ENCODE results near the gene IQSEC1.
A peak's percentile ranks its signal among the peaks of the same experiment; 100 is the strongest.

The IQSEC1 gene

GRCh38 chr3:12980596-12981290 lies 92.5 kb downstream of the IQSEC1 start:
- DNase-seq = no peak

DNA sequence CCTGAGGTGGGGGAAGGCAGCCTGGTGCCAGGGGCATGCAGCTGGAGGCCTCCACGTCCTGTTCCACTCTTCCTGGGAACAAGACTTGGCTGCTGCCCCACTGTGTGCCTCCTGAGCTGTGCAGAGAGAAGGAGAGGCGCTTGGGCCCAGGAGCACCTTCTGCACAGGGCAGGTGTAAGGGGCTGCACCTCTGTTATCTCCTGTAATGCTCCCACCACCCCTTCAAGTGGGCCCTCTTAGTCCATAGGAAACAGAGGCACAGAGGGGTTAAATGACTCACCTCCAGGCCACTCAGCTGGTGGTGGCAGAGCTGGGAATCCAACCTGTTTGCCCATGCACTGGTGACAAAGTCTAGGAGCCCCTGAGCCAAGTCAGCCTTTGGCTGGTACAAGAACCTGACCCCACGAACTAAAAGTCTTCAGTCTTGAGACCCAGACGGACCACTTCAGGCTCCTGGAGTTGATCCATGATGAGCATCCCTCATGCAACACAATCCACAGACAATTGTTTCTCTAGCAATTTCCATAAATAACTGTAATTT lies 93.2 kb downstream of the IQSEC1 start:
- no peak for DNase-seq

- DNase-seq = no peak
Measured at GRCh38 chr3:12979151-12979946, 93.9 kb downstream of the IQSEC1 start.

GRCh38 chr3:12978682-12979081 lies 94.5 kb downstream of the IQSEC1 start:
- no peak for DNase-seq

DNA sequence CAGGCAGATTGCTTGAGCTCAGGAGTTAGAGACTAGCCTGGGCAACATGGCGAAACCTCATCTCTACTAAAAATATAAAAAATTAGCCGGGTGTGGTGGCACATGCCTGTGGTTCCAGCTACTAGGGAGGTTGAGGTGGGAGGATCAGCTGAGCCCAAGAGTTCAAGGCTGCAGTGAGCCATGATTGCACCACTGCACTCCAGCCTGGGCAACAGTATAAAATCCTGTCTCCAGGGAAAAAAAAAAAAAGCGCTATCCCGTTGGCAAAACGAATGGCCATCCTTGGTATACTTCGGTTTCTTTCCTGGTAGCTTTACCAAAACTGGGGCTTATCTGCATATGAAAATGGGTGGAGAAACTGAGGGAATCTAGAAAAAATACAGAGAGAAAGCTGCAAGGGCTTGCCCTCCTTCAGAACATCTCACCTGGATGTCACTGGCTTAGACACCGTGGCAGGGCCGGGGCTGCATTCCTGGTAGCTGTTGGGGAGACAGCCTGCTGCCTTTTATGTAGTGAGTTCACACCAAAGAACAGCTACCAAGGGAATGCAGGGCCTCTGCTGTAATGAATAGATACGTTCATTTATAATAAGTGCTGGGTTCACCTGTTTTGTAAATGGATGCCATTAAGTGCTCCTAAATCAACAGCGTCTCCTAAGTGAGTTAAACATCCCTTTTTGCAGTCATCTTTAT lies 96.0 kb downstream of the IQSEC1 start:
- no peak for DNase-seq

DNA sequence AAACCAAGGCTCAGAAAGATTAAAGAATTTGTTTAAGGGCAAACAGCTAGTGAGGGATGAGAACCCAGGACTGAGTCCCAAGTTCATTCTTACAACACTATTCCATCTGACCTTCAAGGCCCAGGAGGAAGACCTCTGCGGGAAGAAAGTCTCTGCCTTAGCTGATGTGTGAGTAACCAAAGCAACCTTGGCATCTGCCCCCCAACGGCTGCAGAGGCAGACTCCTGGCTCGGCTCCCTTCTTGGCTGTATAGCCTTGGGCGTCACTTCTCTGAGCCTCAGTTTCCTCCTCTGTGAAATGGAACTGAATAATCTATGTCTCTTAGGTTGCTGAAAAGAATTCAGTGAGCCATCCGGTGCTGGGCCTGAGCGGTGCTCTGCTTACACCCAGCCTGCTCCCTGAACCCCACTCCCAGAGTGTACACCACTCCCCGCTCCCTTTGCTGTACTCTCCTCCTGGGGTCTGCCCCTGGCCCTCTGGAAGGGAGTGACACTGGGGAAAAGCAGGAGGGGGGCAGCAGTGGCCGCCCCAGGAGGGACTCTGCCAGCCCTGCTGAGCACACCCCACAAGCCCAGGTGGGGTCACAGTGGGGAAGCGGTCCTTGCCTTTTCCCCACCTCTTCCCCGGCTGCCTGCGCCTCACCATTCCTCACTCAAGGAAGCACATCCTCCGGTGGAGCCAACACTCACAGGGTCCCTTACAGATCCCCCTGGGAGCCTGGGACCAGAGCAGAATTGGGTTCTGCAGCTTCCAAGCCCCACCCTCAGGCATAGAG lies 97.3 kb downstream of the IQSEC1 start:
- no peak for DNase-seq

DNA sequence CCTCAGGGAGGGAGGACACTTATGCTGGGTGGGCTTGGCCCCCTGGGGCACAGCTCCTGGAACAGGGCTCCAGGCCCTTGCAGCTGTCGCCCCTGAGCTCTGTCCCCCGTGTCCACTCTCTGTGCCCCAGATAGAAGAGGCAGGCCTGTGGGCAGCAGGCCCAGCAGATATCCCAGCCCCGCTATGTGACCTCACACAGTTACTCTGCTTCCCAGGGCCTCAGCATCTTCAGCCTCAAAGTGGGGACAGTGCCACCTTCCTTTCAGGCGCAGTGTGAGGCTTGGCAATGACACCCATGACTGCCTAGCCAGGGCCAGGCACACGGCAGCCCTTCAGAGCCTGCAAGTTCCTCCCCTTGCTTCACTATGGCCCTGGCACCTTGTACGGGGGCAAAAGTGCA lies 98.4 kb downstream of the IQSEC1 start:
- no peak for DNase-seq

DNA sequence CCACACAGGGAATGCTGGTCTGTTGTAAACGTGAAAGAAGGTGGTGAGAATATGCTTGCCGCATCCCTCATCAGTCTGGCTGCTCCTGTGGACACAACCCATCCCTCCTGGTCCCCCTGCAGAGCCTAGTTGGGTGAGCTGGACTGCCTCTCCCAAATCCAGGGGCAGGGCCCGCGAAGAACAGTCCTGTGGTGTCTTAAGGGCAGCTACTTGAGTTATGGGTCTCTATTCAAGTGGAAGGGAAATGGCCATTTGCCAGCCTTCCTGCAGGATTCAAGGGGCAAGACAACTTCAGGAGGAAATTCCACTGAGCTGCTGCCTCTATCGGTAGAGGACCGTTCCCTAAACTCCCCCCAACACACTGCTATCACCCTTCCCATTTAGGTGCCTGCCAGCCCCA lies 98.9 kb downstream of the IQSEC1 start:
- no peak for DNase-seq

GRCh38 chr3:12973827-12974226 lies 99.4 kb downstream of the IQSEC1 start:
- no peak for DNase-seq

DNA sequence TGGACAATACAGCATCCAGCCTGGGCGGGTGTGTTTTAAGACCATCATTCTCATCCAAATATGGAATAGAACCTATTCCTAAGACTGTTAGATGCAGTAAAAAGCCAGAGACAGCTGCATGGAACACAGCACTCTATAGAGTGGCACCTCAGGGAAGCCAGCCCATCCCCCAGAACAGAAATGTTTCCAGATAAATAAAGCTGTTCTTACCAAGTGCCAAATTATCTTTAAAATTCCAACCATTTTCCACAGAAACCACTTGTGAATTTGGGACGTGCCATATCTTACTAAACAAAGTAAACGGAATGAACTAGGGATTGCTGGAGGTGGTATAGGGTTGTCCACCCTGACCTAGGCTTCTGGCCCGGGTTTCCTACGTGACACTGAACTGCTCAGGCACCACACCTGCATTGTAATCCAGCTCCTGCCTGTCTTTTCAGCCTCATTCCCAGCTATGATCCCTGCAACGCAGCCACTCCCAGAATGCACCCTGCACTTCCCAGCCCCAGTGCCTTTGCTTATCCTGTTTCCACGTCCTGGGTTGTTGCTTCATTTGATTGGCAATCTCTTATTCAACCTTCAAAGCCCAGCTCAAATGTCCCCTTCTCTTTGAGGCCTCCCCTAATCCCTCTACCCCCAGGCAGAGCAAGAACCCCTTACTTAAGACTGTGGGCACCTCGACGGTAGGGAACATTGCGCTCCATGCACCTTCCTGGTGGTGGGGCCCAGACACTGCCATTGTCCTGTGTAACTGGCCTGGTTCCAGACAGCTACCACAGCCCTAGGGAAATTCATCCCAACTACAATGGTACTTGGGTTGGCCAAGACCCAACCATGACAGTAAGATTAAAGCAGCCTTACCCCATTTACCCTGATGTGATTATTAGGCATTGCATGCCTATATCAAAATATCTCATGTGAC lies 100.2 kb downstream of the IQSEC1 start:
- no peak for DNase-seq

GRCh38 chr3:12972043-12972442 lies 101.2 kb downstream of the IQSEC1 start:
- no peak for DNase-seq

DNA sequence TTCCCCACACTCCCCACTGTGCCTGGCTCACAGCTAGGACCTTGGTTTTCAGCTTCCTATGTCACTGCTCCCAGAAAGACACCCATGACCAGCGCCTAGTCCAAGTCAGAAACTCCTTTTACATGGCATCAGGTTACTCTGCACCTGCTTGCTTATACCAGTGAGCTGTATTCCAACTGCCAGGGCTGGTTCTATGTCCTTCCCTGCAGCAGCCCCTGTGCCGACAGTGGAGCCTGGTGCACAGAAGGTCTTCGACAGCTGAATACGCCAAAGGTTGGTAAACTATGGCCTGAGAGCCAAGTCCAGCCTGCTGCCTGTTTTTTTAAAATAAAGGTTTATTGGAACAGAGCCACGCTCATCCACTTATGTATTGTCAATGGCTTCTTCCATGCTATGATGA lies 102.5 kb downstream of the IQSEC1 start:
- peak in 1 of 2 experiments; percentile 34 for DNase-seq

GRCh38 chr3:12969486-12969885 lies 103.7 kb downstream of the IQSEC1 start:
- DNase-seq = no peak

- no peak for DNase-seq
Measured at GRCh38 chr3:12968541-12968940, 104.7 kb downstream of the IQSEC1 start.

- DNase-seq = peak; percentile 7 to 45
Measured at GRCh38 chr3:12967606-12968351, 105.5 kb downstream of the IQSEC1 start.

- DNase-seq = no peak
Measured at GRCh38 chr3:12966847-12967605, 106.2 kb downstream of the IQSEC1 start.

DNA sequence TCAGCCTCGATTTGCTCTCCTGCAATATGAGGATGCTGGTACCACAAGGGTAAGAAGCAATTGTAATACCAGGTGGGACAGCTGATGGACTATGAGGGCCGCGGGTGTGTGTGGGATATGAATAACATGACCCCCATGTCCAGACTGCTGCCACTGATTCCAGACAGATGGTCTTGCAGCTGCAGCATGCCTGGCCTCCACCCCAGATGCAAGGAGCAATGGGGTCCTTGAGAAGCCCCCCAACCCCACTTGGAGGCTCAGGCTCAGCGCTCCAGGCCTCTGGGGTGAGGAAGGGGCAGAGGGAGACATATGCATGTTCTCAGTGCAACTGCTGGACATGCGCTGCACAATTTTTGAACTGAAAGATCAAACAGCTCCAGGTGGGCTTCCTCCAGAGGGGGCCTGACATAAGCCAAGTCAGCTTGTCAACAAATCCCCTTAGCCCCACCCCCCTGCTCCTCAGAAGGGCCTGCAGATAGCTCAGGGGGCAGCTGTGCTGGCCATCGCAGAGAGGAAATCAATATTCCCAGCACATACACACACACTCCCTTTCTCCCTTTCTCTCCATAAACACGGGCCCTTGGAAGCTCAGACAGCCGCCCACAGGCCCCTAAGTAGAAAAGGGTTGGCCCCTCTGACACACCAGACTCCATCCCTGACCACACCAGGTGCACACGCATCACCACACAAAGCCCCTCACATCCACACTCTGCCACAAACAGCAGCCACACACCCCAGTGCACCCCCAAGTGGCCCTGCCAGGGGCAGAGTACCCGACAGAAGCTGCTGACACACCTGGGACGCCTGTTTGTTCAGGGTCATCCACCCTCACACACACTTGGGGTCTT lies 107.0 kb downstream of the IQSEC1 start:
- no peak for DNase-seq

- no peak for DNase-seq
Measured at GRCh38 chr3:12964711-12965612, 108.3 kb downstream of the IQSEC1 start.
